SJCRH30 (cell line): ENCODE results near the gene VPS33A. TPM values are rescaled to one million over a fixed set of nuclear protein-coding genes. Genes with fewer than 3 reads are reported as not detected.
"Not testable (repeated sequence)": the region's sequence is repeated elsewhere in the genome, so short reads cannot be mapped to it uniquely, and the experiment has no call there.

ENCODE experiments used
- DNase-seq, 2 experiments: peaks; one replicate each; pipeline ENCODE4 v3.0.0-alpha.2; 2015 to 2020
- H3K27ac ChIP-seq: fragments of 250-450 bp; sonication (Bioruptor Pico); 2 replicates; pipeline ENCODE4 v1.5.1; 2020; ENCODE audit warnings: mild to moderate bottlenecking, moderate library complexity
- H3K27me3 ChIP-seq: fragments of 250-450 bp; sonication (Bioruptor Pico); 2 replicates; pipeline ENCODE4 v1.5.1; 2020; ENCODE audit warnings: mild to moderate bottlenecking, moderate library complexity
- H3K36me3 ChIP-seq: fragments of 250-450 bp; sonication (Bioruptor Pico); 2 replicates; pipeline ENCODE4 v1.5.1; 2020; ENCODE audit warnings: mild to moderate bottlenecking, moderate library complexity
- H3K4me1 ChIP-seq: fragments of 250-450 bp; sonication (Bioruptor Pico); 2 replicates; pipeline ENCODE4 v1.5.1; 2020; ENCODE audit warnings: mild to moderate bottlenecking, moderate library complexity
- H3K4me3 ChIP-seq: fragments of 250-450 bp; sonication (Bioruptor Pico); 2 replicates; pipeline ENCODE4 v1.5.1; 2020; ENCODE audit warnings: mild to moderate bottlenecking, moderate library complexity
- H3K9me3 ChIP-seq: fragments of 250-450 bp; sonication (Bioruptor Pico); replicated peaks from 2 replicates; pipeline ENCODE4 v1.5.1; 2020; ENCODE audit warnings: mild to moderate bottlenecking, moderate library complexity
- total RNA-seq: library from RNA; depleted of rRNA; stranded (reverse); fragments of >200 nt; shearing (Covaris generic); gene quantifications from 2 replicates; pipeline ENCODE4 v1.2.3, GENCODE V29; 2014

VPS33A gene
- total RNA-seq, 1 experiment from 2014 or later: 25.4 TPM

DNA sequence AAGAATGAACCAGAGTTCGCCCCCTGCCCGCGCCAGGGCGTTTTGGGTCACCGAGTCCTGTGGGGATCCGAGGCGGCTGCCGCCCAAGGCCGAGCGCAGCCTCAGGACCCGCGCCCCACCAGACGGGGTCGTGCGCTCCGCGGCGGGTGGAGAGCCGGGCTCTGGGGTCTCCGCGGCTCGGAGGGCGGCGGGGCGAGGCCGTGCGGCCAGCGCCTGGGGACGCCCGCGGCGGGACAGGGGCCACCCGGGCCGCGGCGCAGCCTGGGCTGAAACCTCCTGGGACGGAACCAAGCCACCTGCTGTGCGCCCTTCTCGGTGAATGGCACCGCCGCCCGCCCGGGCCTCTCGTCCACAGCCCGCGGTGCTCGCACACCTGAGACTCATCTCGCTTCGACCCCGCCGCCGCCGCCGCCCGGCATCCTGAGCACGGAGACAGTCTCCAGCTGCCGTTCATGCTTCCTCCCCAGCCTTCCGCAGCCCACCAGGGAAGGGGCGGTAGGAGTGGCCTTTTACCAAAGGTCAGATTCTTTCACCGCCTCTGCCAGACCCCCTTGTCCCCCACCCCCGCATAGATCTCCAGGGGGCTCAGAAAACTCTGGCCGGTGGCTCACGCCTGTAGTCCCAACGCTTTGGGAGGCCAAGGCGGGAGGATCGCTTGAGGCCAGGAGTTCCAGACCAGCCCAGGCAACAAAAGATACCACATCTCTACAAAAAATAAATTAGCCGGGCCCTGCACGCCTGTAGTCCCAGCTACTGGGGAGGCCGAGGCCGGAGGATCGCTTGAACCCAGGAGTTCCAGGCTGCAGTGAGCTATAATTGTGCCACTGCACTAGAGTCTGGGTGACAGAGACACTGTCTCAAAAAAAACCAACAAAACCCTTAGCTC lies 61.9 kb downstream of the VPS33A start:
- Histone ChIP-seq H3K4me1 (no peaks in the 10 kb centered on the region), H3K27ac (no peak overlapping the region), H3K9me3 (no peaks in the 10 kb centered on the region), H3K4me3 (no peak overlapping the region), H3K36me3 (no peaks in the 10 kb centered on the region; the same call in 1 of the 2 replicates), H3K27me3 (no peaks in the 10 kb centered on the region)
- no peak for DNase-seq

DNA sequence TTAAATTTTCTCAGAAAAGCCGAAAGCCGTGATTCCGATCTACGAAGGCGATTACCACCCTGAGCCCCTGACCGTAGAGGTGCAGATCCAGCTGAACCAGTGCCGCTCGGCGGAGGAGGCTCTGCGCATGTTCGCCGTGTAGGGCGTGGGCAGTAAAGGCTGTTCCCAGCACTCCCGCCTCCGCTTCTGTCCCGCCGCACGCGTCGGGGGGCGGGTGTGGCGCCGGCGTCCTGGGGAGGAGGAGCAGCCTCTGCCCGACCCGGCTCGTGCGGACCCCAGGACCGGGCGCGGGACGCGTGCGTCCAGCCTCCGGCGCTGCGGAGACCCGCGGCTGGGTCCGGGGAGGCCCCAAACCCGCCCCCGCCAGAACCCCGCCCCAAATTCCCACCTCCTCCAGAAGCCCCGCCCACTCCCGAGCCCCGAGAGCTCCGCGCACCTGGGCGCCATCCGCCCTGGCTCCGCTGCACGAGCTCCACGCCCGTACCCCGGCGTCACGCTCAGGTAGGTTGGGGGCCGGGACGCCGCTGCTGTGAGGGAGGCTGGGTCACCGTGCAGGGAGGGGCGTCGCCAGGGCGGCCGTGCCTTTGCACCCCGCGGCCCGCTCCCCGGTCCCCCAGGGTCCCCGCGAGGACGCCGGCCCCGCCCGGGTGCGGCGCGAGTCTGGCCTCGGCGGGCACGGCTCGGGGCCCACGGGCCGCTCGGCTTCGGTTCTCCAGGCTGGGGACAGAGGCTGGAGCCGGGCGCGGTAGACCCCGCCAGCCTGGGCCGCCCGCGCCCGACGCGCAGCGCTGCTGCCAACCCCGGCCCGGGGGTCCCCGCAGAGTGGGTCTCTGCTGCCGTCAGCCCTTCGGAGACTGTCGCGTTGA lies 62.8 kb downstream of the VPS33A start, which contains the start of gene B3GNT4:
Gene B3GNT4, plus strand, starts transcription at position 409 of the 866 bp plus-strand sequence. CDS start 910 bp downstream, outside the sequence.
- peak; percentile 50 to 51 for DNase-seq
- no peaks in the 10 kb centered on the region; the same call in 1 of the 2 replicates for H3K36me3 ChIP-seq
- no peaks in the 10 kb centered on the region for H3K27me3 ChIP-seq
- H3K9me3 ChIP-seq: no peaks in the 10 kb centered on the region
- H3K27ac ChIP-seq: no peak within 1 kb of the TSS
- H3K4me3 ChIP-seq: peak within 1 kb of the TSS; percentile 57
- no peaks in the 10 kb centered on the region for H3K4me1 ChIP-seq

DNA sequence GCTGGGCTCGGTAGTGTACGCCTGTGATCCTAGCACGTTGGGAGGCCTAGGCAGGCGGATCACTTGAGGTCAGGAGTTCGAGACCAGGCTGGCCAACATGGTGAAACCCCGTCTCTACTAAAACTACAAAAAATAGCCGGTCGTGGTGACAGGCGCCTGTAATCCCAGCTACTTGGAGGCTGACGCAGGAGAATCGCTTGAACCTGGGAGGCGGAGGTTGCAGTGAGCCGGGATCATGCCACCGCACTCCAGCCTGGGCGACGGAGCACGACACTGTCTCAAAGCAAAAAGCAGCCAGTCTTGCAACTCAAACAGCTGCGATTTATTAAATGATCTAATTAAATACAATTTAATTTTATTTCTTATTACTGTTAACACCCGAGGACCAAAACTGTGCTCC lies 63.5 kb downstream of the VPS33A start:
- DNase-seq, H3K36me3 ChIP-seq, H3K9me3 ChIP-seq, H3K27me3 ChIP-seq, H3K27ac ChIP-seq, H3K4me1 ChIP-seq: not testable (repeated sequence)
- peak overlapping the region; percentile 57 for H3K4me3 ChIP-seq

DNA sequence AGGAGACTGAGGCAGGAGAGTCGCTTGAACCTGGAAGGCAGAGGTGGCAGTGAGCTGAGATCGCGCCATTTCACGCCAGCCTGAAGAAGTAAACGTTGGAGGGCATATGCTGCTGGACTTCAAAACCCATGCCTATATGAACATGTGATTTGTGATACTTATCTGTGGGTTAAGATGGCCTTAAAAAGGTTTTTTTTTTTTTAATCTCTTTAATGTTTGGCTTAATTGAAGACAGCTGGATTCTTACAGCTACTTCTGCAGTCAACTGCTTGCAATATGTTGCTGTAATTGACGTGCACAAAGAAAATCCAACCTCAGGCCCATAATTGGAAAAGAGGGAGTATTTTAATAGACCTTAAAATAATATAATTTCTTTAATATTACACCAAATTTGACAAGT lies 64.3 kb downstream of the VPS33A start:
- no peaks in the 10 kb centered on the region for H3K27me3 ChIP-seq

DNA sequence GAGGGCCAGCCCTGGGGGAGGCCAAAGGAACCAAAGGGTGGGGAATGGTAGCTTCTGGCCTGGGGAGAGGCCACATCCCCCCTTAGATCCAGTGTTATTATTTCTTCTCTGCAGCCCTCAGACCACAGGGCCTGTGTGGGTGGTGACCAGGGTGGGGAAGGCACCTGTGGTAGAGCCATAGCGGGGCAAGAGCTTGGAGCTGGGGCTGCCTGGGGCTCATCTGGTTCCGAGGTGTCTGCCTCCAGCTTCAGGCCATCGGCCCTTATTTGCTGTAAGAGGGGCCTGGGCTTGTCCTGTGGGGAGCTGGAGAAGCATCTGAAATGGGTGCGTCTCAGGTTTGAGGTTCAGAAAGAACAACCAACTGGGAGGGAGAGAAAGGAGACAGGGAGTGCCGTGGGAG lies 64.9 kb downstream of the VPS33A start:
- H3K4me1 ChIP-seq: no peaks in the 10 kb centered on the region
- no peaks in the 10 kb centered on the region for H3K27me3 ChIP-seq
- H3K9me3 ChIP-seq: no peaks in the 10 kb centered on the region
- H3K4me3 ChIP-seq: no peak overlapping the region
- H3K27ac ChIP-seq: no peak overlapping the region
- no peak for DNase-seq
- no peaks in the 10 kb centered on the region for H3K36me3 ChIP-seq

More for the DNA sequence above, 64.3 kb downstream of the VPS33A start:
- H3K4me3 ChIP-seq: no peak overlapping the region
- no peak overlapping the region for H3K27ac ChIP-seq
- DNase-seq: no peak
- H3K9me3 ChIP-seq: no peaks in the 10 kb centered on the region
- H3K36me3 ChIP-seq: no peaks in the 10 kb centered on the region; the same call in 1 of the 2 replicates
- H3K4me1 ChIP-seq: no peaks in the 10 kb centered on the region

DNA sequence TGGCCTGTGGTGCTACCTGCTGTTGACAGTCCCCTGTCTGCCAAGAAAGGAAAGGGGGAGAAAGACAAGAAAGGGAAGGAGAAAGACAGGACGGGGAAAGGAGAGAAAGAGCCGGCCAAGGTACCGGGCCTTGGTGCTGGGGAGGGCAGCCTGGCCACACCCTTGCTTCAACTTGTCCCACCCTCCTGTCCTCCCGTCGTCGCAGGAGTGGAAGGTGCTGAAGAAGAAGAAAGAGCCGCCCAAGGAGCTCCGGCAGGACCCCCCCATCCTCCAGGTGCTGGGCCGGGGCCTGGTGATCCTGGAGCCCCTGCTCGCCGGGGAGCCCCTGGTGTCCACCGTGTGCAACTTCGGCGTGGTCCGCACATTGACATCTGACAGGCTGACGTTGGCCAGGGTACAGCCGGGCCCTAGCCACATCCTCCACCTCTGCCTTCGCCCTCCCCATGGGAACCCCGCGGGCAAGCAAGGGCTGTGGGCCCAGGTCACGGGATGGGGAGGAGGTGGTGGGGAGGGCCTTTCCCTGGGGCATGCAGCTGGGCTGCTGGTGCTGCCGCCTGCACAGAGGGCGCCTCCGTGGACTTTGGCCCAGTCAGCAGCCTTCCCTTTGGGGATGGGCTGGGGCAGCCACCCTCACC lies 65.6 kb downstream of the VPS33A start:
- H3K4me1 ChIP-seq: no peaks in the 10 kb centered on the region
- no peaks in the 10 kb centered on the region for H3K36me3 ChIP-seq
- no peak for DNase-seq
- H3K4me3 ChIP-seq: no peak overlapping the region
- H3K9me3 ChIP-seq: no peaks in the 10 kb centered on the region
- no peak overlapping the region for H3K27ac ChIP-seq
- H3K27me3 ChIP-seq: no peaks in the 10 kb centered on the region

DNA sequence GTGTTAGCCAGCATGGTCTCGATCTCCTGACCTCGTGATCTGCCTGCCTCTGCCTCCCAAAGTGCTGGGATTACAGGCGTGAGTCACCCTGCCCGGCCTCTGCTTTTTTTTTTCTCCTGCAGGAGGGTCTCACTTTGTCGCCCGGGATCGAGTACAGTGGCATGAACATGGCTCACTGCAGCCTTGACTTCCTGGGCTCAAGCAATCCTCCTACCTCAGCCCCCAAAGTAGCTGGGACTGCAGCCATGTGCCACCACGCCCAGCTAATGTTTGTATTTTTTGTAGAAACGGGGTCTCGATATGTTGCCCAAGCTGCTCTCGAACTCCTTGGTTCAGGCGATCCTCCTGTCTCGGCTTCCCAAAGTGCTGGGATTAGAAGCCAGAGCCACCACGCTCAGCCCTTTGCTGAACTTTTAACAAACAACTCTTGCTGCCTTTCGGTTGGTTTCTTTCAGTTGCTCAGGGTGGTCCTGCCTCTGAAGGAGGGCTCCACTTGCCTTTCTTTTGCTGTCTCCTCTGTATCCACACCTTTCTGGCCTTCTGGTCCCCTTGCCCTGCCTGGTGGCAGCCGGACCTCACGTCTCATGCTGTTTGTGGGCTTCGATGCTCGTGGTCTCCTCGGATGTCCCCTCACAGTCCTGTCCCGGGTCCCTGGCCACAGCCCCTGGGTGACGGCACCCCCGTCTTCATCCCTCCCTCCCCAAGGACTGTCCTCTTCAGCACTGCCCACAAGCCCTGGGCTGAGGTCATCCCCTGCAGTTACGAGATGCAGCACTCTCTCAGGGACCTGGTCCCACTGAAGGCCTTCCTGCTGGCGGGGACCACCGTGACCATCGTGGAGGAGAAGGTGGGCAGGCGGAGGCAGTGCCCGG lies 66.6 kb downstream of the VPS33A start:
- H3K27ac ChIP-seq: no peak overlapping the region
- H3K4me3 ChIP-seq: no peak overlapping the region
- H3K36me3 ChIP-seq: no peaks in the 10 kb centered on the region
- no peak for DNase-seq
- H3K4me1 ChIP-seq: no peaks in the 10 kb centered on the region
- H3K27me3 ChIP-seq: no peaks in the 10 kb centered on the region
- H3K9me3 ChIP-seq: no peaks in the 10 kb centered on the region

DNA sequence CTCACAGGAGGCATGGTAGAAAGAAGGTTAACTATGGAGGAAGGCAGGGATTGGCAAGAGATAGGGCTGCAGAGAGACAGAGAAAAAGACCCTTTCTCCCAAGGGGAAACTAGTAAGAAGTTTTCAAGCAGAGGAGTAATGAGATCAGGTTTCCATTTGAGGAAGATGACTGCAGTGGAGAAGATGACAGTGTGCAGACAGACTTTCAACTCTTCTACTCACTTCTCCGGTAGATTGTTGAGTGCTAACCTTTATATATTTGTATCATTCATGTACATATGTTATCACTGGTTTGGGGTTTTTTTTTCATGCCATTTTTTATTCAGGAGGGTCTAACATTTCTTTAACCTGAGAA lies 68.7 kb downstream of the VPS33A start:
- H3K27ac ChIP-seq: no peak overlapping the region
- no peaks in the 10 kb centered on the region for H3K9me3 ChIP-seq
- no peaks in the 10 kb centered on the region for H3K4me1 ChIP-seq
- H3K4me3 ChIP-seq: no peak overlapping the region
- H3K36me3 ChIP-seq: no peaks in the 10 kb centered on the region
- DNase-seq: no peak
- H3K27me3 ChIP-seq: no peaks in the 10 kb centered on the region

DNA sequence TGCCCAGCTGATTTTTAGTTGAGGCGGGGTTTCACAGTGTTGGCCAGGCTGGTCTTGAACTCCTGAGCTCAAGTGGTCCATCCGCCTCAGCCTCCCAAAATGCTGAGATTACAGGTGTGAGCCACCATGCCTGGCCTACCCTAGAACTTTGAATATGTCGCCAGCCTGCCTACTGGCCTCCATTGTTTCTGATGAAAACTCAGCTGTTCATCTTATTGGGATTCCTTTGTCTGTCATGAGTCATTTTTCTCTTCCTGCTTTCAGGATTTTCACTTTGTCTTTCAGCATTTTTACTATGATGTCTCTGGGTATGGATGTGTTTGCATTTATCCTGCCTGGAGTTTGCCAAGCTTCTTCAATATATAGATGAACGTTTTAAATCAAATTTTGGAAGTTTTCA lies 70.9 kb downstream of the VPS33A start:
- DNase-seq: no peak
- H3K4me3 ChIP-seq: no peak overlapping the region
- no peaks in the 10 kb centered on the region for H3K36me3 ChIP-seq
- no peaks in the 10 kb centered on the region for H3K27me3 ChIP-seq
- no peaks in the 10 kb centered on the region for H3K9me3 ChIP-seq
- H3K27ac ChIP-seq: no peak overlapping the region
- H3K4me1 ChIP-seq: no peaks in the 10 kb centered on the region

DNA sequence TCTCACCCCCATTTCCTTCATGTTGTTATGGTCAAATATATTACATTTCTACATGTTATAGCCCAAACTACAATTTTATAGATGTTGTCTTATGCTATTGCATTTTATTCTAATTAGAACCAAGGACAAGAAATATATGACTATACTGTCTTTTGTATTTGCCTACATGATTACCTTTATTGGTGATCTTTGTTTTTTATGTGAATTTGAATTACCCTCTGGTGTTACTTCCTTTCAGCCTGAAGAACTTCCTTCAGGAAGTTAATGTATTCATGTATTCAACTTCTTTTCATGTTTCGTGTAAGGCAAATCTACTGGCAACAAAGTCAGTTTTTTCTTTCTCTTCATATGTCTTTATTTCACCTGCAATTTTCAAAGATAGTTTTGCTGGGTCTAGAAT lies 71.5 kb downstream of the VPS33A start:
- H3K27me3 ChIP-seq: no peaks in the 10 kb centered on the region
- H3K4me1 ChIP-seq: no peaks in the 10 kb centered on the region
- DNase-seq: no peak
- H3K9me3 ChIP-seq: no peaks in the 10 kb centered on the region
- H3K4me3 ChIP-seq: no peak overlapping the region
- no peak overlapping the region for H3K27ac ChIP-seq
- H3K36me3 ChIP-seq: no peaks in the 10 kb centered on the region

DNA sequence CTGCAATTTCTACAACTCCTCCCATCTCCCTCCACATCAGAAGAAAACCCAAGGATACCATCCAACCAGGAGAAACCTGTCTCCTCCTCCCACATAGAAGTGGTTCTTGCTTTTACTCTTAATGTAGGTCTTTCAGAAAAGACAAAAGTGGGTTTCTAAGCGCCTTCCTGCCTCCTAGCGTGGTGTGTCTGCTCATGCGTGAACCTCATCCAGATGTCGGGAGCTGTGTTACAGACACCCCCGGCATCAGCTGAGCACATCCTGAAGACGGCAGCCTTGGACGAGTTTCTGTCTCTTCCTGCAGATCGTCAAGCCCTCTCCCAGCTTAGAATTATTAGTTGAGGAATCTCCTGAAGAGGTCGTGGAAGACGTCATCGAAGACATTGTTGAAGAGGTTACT lies 73.9 kb downstream of the VPS33A start:
- DNase-seq: no peak
- no peak overlapping the region for H3K27ac ChIP-seq
- peaks cover 4% of the 10 kb centered on the region; the same call in 1 of the 2 replicates for H3K4me1 ChIP-seq
- H3K9me3 ChIP-seq: no peaks in the 10 kb centered on the region
- no peaks in the 10 kb centered on the region for H3K36me3 ChIP-seq
- no peaks in the 10 kb centered on the region for H3K27me3 ChIP-seq
- no peak overlapping the region for H3K4me3 ChIP-seq

DNA sequence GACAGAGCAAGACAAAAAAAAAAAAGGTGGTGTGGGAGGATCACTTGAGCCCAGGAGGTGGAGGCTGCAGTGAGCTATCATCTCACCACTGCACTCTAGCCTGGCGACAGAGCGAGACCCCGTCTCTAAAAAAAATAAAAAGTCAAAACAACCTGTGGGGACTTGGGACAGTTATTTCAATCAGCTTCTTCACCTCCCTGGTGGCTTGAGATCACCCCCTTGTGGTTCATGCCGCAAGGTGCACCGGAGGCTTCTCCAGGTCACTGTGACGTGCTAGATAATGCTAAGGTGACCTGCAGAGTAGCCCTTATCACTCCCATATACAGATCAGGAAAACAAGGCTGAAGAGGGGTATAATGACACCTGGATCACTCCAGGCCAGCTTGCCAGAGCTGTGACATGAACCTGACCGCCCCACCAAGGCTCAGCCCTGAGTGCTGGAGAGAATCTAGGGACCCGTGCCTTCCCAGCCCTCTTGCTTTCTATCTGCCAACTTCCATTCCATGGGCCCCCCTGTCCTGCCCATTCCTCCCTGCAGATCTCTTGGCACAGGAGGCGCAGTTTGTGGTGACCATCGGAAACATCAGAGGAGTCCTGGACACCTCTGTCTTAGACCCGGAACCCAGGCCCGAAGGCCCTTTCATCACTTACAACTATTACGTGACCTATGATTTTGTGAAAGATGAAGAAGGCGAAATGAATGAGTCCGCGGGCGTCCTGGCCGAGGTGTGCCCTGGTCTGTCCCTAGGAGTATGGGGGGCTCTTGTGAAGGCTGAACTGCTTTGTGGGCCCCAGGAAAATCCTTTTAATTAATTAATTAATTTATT lies 75.2 kb downstream of the VPS33A start:
- Histone ChIP-seq H3K9me3 (no peaks in the 10 kb centered on the region), H3K27ac (no peak overlapping the region)
- peak; percentile 58 to 76 for DNase-seq

More for the DNA sequence above, 75.2 kb downstream of the VPS33A start:
- Histone ChIP-seq H3K4me1 (peaks cover 7% of the 10 kb centered on the region; the same call in 1 of the 2 replicates), H3K36me3 (no peaks in the 10 kb centered on the region), H3K27me3 (no peaks in the 10 kb centered on the region), H3K4me3 (no peak overlapping the region)
